Hepatocyte (in vitro differentiated cells): ENCODE measurements around the gene HMGXB4. TPM values are rescaled to one million over a fixed set of nuclear protein-coding genes. Genes with fewer than 3 reads are reported as not detected.

ENCODE experiments used
- DNase-seq: peaks from one replicate; pipeline ENCODE4 v3.0.0-alpha.2; 2016; ENCODE audit warnings: low spot score
- H2AFZ ChIP-seq: fragments of 200-600 bp; sonication (generic); 2 replicates; pipeline ENCODE4 v1.6.0; 2016; ENCODE audit warnings: antibody characterized with exemption, mild to moderate bottlenecking
- H3K27ac ChIP-seq: fragments of 200-600 bp; sonication (generic); 2 replicates; pipeline ENCODE4 v1.5.1; 2016; ENCODE audit warnings: mild to moderate bottlenecking
- H3K27me3 ChIP-seq: fragments of 200-600 bp; sonication (generic); 2 replicates; pipeline ENCODE4 v1.6.1; 2016
- H3K36me3 ChIP-seq: fragments of 200-600 bp; sonication (generic); replicated peaks from 2 replicates; pipeline ENCODE4 v1.5.1; 2016; ENCODE audit warnings: low read depth; ENCODE audit not compliant: insufficient read depth
- H3K4me1 ChIP-seq: fragments of 200-600 bp; sonication (generic); 2 replicates; pipeline ENCODE4 v1.5.1; 2016; ENCODE audit warnings: mild to moderate bottlenecking, moderate library complexity; ENCODE audit not compliant: insufficient read depth
- H3K4me2 ChIP-seq: fragments of 200-600 bp; sonication (generic); 2 replicates; pipeline ENCODE4 v1.6.0; 2016
- H3K4me3 ChIP-seq: fragments of 200-600 bp; sonication (generic); 2 replicates; pipeline ENCODE4 v1.5.1; 2016; ENCODE audit warnings: mild to moderate bottlenecking
- H3K79me2 ChIP-seq: fragments of 200-600 bp; sonication (generic); 2 replicates; pipeline ENCODE4 v1.6.0; 2017; ENCODE audit warnings: mild to moderate bottlenecking
- H3K9me2 ChIP-seq: fragments of 200-600 bp; sonication (generic); replicated peaks from 2 replicates; pipeline ENCODE4 v1.6.0; 2017; ENCODE audit warnings: mild to moderate bottlenecking; ENCODE audit not compliant: insufficient read depth
- H3K9me3 ChIP-seq: fragments of 200-600 bp; sonication (generic); 2 replicates; pipeline ENCODE4 v1.5.1; 2016; ENCODE audit warnings: low read depth, mild to moderate bottlenecking
- H4K20me1 ChIP-seq: fragments of 200-600 bp; sonication (generic); 2 replicates; pipeline ENCODE4 v1.6.0; 2016; ENCODE audit warnings: mild to moderate bottlenecking; ENCODE audit not compliant: insufficient read depth, poor library complexity, severe bottlenecking
- CTCF ChIP-seq: fragments of 200-600 bp; sonication (generic); IDR thresholded peaks from 2 replicates; pipeline ENCODE4 v1.5.1; 2016; ENCODE audit warnings: antibody characterized with exemption, mild to moderate bottlenecking; ENCODE audit not compliant: poor library complexity
- EZH2 ChIP-seq: fragments of 200-600 bp; sonication (generic); IDR thresholded peaks from 2 replicates; pipeline ENCODE4 v1.6.1; 2016; ENCODE audit warnings: antibody characterized with exemption, mild to moderate bottlenecking, borderline replicate concordance
- EZH2phosphoT487 ChIP-seq: fragments of 200-600 bp; sonication (generic); IDR thresholded peaks from one replicate; pipeline ENCODE4 v1.6.1; 2018; ENCODE audit warnings: antibody characterized with exemption, mild to moderate bottlenecking, low read depth, moderate library complexity; ENCODE audit not compliant: unreplicated experiment, severe bottlenecking
- WGBS: methylation state at CpG from one replicate; pipeline ENCODE4 v1.1.6; 2016; ENCODE audit warnings: low lambda C conversion rate; ENCODE audit errors: missing lambda C conversion rate; 5-methylcytosine and 5-hydroxymethylcytosine counted together
- polyA plus RNA-seq: library from polyadenylated mRNA; unstranded; fragments of >200 nt; fragmentation: Nextera tagmentation; extraction: Ambion mirVana; gene quantifications from 2 replicates; pipeline ENCODE4 v1.2.1, GENCODE V29; 2016
- total RNA-seq: library from RNA; depleted of rRNA; stranded (reverse); fragments of >200 nt; gene quantifications from 2 replicates; pipeline ENCODE4 v1.2.3, GENCODE V29; 2014

The HMGXB4 gene
- total and polyA plus RNA-seq, 2 experiments from 2014 or later: 17.2 to 19.0 TPM

- peaks cover 7% of the 10 kb centered on the region for H4K20me1 ChIP-seq
- WGBS: 99% methylated on average over 9 of the region's 11 CpGs
- no peaks in the 10 kb centered on the region for H3K9me3 ChIP-seq
- no peaks in the 10 kb centered on the region for H3K27me3 ChIP-seq
- DNase-seq: no peak
- no peaks in the 10 kb centered on the region for H3K4me1 ChIP-seq
- no peak overlapping the region for H3K4me3 ChIP-seq
- no peaks in the 10 kb centered on the region for H3K36me3 ChIP-seq
- no peak overlapping the region for H2AFZ ChIP-seq
- H3K4me2 ChIP-seq: no peak overlapping the region
- H3K27ac ChIP-seq: no peak overlapping the region
- TF ChIP-seq CTCF (no peak), EZH2phosphoT487 (no peak), EZH2 (no peak)
- no peaks in the 10 kb centered on the region for H3K9me2 ChIP-seq
- no peaks in the 10 kb centered on the region for H3K79me2 ChIP-seq
Observed at GRCh38 chr22:35323305-35323704, 66.0 kb downstream of the HMGXB4 start.

GRCh38 chr22:35324067-35324466, 66.8 kb downstream of the HMGXB4 start:
- Histone ChIP-seq H3K27ac (no peak overlapping the region), H3K79me2 (no peaks in the 10 kb centered on the region), H2AFZ (no peak overlapping the region), H3K9me2 (no peaks in the 10 kb centered on the region), H3K4me1 (no peaks in the 10 kb centered on the region), H3K27me3 (no peaks in the 10 kb centered on the region), H4K20me1 (peaks cover 7% of the 10 kb centered on the region), H3K4me3 (no peak overlapping the region), H3K9me3 (no peaks in the 10 kb centered on the region), H3K4me2 (no peak overlapping the region), H3K36me3 (no peaks in the 10 kb centered on the region)
- TF ChIP-seq CTCF: no peak
- TF ChIP-seq EZH2phosphoT487: no peak
- no peak for TF ChIP-seq EZH2
- WGBS: 95% methylated on average over 5 of the region's 5 CpGs
- DNase-seq: no peak

- Histone ChIP-seq H3K36me3 (no peaks in the 10 kb centered on the region), H3K4me1 (no peaks in the 10 kb centered on the region)
- 95% methylated on average over 4 of the region's 4 CpGs for WGBS
Observed at GRCh38 chr22:35324762-35325161, 67.5 kb downstream of the HMGXB4 start.

More at GRCh38 chr22:35324762-35325161, 67.5 kb downstream of the HMGXB4 start:
- H3K27me3 ChIP-seq: no peaks in the 10 kb centered on the region
- no peak overlapping the region for H3K27ac ChIP-seq
- no peak overlapping the region for H3K4me3 ChIP-seq
- no peaks in the 10 kb centered on the region for H3K9me3 ChIP-seq
- H2AFZ ChIP-seq: no peak overlapping the region
- DNase-seq: no peak
- no peaks in the 10 kb centered on the region for H3K9me2 ChIP-seq
- peaks cover 3% of the 10 kb centered on the region for H4K20me1 ChIP-seq
- no peaks in the 10 kb centered on the region for H3K79me2 ChIP-seq
- no peak overlapping the region for H3K4me2 ChIP-seq
- TF ChIP-seq EZH2 (no peak), EZH2phosphoT487 (no peak), CTCF (no peak)
